ENCODE measurements around the gene AP5M1. TPM values are rescaled to one million over a fixed set of nuclear protein-coding genes. Genes with fewer than 3 reads are reported as not detected.
"Not testable (repeated sequence)": the region's sequence is repeated elsewhere in the genome, so short reads cannot be mapped to it uniquely, and the experiment has no call there.

AP5M1 gene
- total RNA-seq, 2 experiments from 2014 or later = 29.1 to 31.1 TPM

DNA sequence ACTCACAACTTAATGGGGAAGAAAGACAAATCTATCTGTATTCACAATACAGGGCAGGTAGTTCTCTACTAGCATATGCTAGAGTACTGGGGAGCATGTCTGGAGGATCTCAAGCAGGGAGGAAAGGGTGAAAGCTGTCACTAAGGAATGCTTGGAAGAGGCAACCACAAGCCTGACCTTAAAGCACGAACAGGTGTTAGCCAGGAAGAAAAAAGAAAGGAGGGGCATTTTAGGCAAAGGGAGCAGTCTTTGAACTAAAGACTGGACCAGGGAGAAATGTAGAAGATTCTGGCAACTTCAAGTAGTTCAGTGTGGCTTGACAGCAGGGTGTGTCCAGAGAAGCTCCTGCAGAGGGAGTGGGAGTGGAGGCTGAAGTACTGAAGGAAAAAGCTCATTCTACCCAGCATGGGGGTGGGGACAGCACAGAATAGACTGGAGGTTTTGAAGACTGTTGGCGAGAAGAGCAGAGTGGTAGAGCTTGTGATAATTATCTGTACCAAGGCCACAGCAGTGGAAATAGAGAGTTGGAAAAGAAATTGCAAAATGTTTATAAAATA lies 50.9 kb downstream of the AP5M1 start:
- ChIA-PET POLR2A (interaction anchor here (0.6 kb wide), 1 partner anchor 760 kb away, joined by 4 read pairs; no protein-coding TSS in a partner anchor), CTCF (no interaction called here)
- intact Hi-C loops (cut with micrococcal nuclease) = loop anchor here (5.0 to 10.0 kb wide), 3 partner anchors 255 to 827 kb away; no protein-coding TSS in a partner anchor
- H3K4me1 Mint-ChIP-seq (ENCODE audit: low read depth) = no peaks in the 10 kb centered on the region
- H3K27me3 Mint-ChIP-seq = peaks cover 11% of the 10 kb centered on the region
- TF ChIP-seq, protein P1, sequence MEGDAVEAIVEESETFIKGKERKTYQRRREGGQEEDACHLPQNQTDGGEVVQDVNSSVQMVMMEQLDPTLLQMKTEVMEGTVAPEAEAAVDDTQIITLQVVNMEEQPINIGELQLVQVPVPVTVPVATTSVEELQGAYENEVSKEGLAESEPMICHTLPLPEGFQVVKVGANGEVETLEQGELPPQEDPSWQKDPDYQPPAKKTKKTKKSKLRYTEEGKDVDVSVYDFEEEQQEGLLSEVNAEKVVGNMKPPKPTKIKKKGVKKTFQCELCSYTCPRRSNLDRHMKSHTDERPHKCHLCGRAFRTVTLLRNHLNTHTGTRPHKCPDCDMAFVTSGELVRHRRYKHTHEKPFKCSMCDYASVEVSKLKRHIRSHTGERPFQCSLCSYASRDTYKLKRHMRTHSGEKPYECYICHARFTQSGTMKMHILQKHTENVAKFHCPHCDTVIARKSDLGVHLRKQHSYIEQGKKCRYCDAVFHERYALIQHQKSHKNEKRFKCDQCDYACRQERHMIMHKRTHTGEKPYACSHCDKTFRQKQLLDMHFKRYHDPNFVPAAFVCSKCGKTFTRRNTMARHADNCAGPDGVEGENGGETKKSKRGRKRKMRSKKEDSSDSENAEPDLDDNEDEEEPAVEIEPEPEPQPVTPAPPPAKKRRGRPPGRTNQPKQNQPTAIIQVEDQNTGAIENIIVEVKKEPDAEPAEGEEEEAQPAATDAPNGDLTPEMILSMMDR (IDR thresholded peaks at IDR 0.05) = no peak
- H3K36me3 Mint-ChIP-seq (ENCODE audit: low read depth) = no peaks in the 10 kb centered on the region
- no peaks in the 10 kb centered on the region for H3K9me3 Mint-ChIP-seq
- no peak overlapping the region for H3K4me3 Mint-ChIP-seq
- no peak overlapping the region for H3K27ac Mint-ChIP-seq
- DNase-seq (no peak), ATAC-seq (no peak)

DNA sequence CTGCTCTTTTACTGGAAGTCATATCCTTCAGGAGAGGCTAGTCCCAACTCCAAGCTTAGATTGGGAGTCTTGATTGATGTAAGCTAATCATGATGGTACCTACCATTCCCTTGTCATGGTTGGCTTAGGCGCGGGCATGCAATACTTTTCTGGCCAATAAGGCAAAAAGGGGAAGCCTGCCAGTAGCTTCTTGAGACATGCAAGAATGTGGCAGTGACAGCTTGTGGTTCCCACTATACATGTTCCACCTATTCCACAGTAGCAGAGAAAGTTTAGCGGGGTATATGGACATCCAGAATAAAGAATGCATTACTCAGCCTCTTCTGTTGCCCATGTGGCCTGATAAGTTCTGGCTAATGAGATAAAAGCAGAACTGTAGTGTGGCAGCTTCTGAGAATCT lies 55.0 kb downstream of the AP5M1 start:
- CTCF ChIA-PET = no interaction called here
- H3K4me1 Mint-ChIP-seq (ENCODE audit: low read depth) = no peaks in the 10 kb centered on the region

DNA sequence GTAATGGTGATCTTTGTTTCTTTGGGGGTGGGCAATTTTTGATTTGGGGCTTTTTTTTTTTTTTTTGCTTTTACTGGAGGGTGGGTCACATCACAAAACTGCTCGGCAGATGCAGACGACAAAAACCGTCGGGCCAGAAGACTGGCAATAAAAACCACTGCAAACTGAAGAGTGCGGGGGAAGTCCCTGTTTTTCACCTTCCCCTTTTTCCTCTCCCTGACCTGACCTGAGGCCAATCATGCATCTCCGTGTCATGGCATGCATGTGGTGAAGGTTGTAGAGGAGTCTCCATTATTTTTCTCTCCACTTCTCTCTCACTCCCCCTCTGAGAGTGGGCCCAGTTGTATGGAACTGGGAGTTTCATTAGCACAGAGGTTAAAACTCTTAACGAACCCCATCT lies 57.5 kb downstream of the AP5M1 start:
- Mint-ChIP-seq H3K27me3 (peaks cover 11% of the 10 kb centered on the region), H3K4me3 (no peak overlapping the region)
- intact Hi-C loops (cut with micrococcal nuclease) = no loop called here

More for the DNA sequence above, 55.0 kb downstream of the AP5M1 start:
- Mint-ChIP-seq H3K36me3 (ENCODE audit: low read depth) (no peaks in the 10 kb centered on the region), H3K27me3 (peaks cover 10% of the 10 kb centered on the region), H3K27ac (no peak overlapping the region), H3K9me3 (no peaks in the 10 kb centered on the region), H3K4me3 (no peak overlapping the region)
- intact Hi-C loops (cut with micrococcal nuclease) = no loop called here
- DNase-seq = no peak
- POLR2A ChIA-PET = no interaction called here
- TF ChIP-seq, protein P1 (IDR thresholded peaks at IDR 0.05) = no peak
- no peak for ATAC-seq

DNA sequence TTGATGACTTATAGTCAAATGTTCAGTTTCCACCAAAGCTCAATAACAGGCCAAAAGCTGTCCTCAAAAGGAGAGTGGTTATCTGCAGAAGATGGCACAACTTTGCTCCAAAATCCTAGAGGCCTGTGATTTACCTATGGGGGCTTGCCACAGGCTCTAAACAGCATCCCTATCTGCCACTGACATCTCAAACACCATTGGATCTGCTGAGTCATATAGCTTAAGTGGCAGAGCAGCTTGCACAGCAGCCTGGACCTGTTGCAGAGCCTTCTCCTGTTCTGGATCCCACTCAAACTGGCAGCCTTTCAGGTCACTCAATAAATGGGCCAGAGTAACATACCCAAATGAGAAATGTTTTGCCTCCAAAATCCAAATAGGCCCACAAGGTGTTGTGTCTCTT lies 61.1 kb downstream of the AP5M1 start:
- Mint-ChIP-seq H3K4me3 (no peak overlapping the region), H3K27ac (no peak overlapping the region), H3K36me3 (ENCODE audit: low read depth) (no peaks in the 10 kb centered on the region), H3K4me1 (ENCODE audit: low read depth) (no peaks in the 10 kb centered on the region), H3K27me3 (peaks cover 3% of the 10 kb centered on the region), H3K9me3 (peaks cover 14% of the 10 kb centered on the region)
- DNase-seq (no peak), ATAC-seq (no peak)
- intact Hi-C loops (cut with micrococcal nuclease) = no loop called here
- TF ChIP-seq, protein P1 (IDR thresholded peaks at IDR 0.05) = no peak
- POLR2A ChIA-PET = no interaction called here
- CTCF ChIA-PET = no interaction called here

More for the DNA sequence above, 57.5 kb downstream of the AP5M1 start:
- Mint-ChIP-seq H3K27ac (no peak overlapping the region), H3K4me1 (ENCODE audit: low read depth) (no peaks in the 10 kb centered on the region), H3K36me3 (ENCODE audit: low read depth) (no peaks in the 10 kb centered on the region), H3K9me3 (no peaks in the 10 kb centered on the region)
- TF ChIP-seq, protein P1 (IDR thresholded peaks at IDR 0.05) = no peak
- DNase-seq = no peak
- ATAC-seq = no peak
- CTCF ChIA-PET = no interaction called here
- POLR2A ChIA-PET = no interaction called here

DNA sequence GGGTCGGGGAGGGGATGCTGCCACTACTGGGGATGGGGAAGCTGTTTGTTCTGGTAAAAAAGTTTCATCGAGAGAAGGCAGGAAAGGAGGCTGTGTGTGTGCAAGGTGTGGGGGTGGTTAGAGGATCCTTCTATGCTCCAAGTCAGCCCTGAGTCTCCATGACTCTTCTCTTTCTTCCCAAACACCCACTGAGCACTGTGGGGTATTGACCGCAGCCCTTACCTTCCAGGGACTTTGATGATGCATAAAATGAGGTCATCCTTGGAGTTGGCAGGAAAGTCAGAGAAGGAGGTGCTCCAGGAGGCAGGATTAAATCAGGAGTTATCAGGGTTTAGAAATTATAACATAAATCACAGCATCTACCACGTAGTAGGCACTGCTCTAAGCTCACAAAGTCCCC lies 63.7 kb downstream of the AP5M1 start:
- DNase-seq; ATAC-seq; CTCF ChIA-PET; H3K4me3 Mint-ChIP-seq; H3K27me3 Mint-ChIP-seq; POLR2A ChIA-PET; H3K27ac Mint-ChIP-seq; intact Hi-C loops (cut with micrococcal nuclease); H3K36me3 Mint-ChIP-seq (ENCODE audit: low read depth); H3K4me1 Mint-ChIP-seq (ENCODE audit: low read depth): not testable (repeated sequence)
- peaks cover 29% of the 10 kb centered on the region for H3K9me3 Mint-ChIP-seq

DNA sequence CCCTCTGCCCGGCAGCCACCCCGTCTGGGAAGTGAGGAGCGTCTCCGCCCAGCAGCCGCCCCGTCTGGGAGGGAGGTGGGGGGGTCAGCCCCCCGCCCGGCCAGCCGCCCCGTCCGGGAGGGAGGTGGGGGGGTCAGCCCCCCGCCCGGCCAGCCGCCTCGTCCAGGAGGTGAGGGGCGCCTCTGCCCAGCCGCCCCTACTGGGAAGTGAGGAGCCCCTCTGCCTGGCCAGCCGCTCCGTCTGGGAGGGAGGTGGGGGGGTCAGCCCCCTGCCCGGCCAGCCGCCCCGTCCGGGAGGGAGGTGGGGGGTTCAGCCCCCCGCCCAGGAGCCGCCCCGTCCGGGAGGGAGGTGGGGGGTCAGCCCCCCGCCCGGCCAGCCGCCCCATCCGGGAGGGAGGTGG lies 65.0 kb downstream of the AP5M1 start:
- H3K4me1 Mint-ChIP-seq (ENCODE audit: low read depth); ATAC-seq; intact Hi-C loops (cut with micrococcal nuclease); H3K4me3 Mint-ChIP-seq; H3K27ac Mint-ChIP-seq; H3K36me3 Mint-ChIP-seq (ENCODE audit: low read depth); CTCF ChIA-PET; H3K27me3 Mint-ChIP-seq; DNase-seq; POLR2A ChIA-PET: not testable (repeated sequence)
- H3K9me3 Mint-ChIP-seq = peaks cover 29% of the 10 kb centered on the region

DNA sequence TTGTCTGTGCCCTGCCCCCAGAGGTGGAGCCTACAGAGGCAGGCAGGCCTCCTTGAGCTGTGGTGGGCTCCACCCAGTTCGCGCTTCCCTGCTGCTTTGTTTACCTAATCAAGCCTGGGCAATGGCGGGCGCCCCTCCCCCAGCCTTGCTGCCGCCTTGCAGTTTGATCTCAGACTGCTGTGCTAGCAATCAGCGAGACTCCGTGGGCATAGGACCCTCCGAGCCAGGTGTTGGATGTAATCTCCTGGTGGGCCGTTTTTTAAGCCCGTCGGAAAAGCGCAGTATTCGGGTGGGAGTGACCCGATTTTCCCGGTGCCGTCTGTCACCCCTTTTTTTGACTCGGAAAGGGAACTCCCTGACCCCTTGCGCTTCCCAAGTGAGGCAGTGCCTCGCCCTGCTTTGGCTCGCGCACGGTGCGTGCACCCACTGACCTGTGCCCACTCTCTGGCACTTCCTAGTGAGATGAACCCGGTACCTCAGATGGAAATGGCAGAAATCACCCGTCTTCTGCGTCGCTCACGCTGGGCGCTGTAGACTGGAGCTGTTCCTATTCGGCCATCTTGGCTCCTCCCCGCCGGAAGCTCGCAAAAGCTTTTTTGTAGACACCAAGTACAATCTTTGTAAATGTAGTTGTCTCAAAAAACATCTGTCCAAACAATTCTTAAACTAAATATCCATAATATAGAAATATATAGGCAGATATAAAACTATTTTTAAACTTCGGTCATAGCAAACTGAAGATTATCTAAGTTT lies 75.0 kb downstream of the AP5M1 start:
- ATAC-seq; intact Hi-C loops (cut with micrococcal nuclease); H3K36me3 Mint-ChIP-seq (ENCODE audit: low read depth); POLR2A ChIA-PET; H3K9me3 Mint-ChIP-seq; DNase-seq; CTCF ChIA-PET; H3K4me3 Mint-ChIP-seq; H3K4me1 Mint-ChIP-seq (ENCODE audit: low read depth); H3K27ac Mint-ChIP-seq: not testable (repeated sequence)
- H3K27me3 Mint-ChIP-seq = peaks cover 13% of the 10 kb centered on the region
